OCI-LY7 (cell line): ENCODE results near the gene RBMS1.

Source experiments
- CTCF ChIP-seq: fragments of 200-600 bp; sonication (generic); conservative IDR thresholded peaks from 2 replicates; pipeline ENCODE4 v1.5.1; 2014; ENCODE audit warnings: mild to moderate bottlenecking, antibody characterized with exemption, low read length, moderate library complexity, mixed read lengths
- EZH2phosphoT487 ChIP-seq: fragments of 200-600 bp; sonication (generic); IDR thresholded peaks from 2 replicates; pipeline ENCODE4 v1.6.1; 2018; ENCODE audit warnings: low read depth, borderline replicate concordance, mild to moderate bottlenecking, mixed run types, antibody characterized with exemption, low read length, moderate library complexity, mixed read lengths

- TF ChIP-seq CTCF (no peak), EZH2phosphoT487 (no peak)
These were observed 209.9 kb downstream of the RBMS1 start for GRCh38 chr2:160283675-160284074.
